Stromal cell of bone marrow (primary cell): ENCODE results near the gene EEF1E1.
"Not testable (repeated sequence)": the region's sequence is repeated elsewhere in the genome, so short reads cannot be mapped to it uniquely, and the experiment has no call there.

Experiments used
- DNase-seq: peaks from one replicate; pipeline ENCODE4 v3.0.0-alpha.2; 2012; ENCODE audit warnings: low read depth

The EEF1E1 gene

GRCh38 chr6:8063761-8064637 lies 38.3 kb downstream of the EEF1E1 start, which contains the start of gene BLOC1S5:
TSS of gene BLOC1S5 (minus strand) at chr6:8064389. CDS start at chr6:8064376, 13 bp downstream.
- peak; percentile 95 for DNase-seq

- no peak for DNase-seq
Observed at GRCh38 chr6:8061736-8062135, 40.6 kb downstream of the EEF1E1 start.

- DNase-seq = no peak
Observed at GRCh38 chr6:8060346-8060745, 42.0 kb downstream of the EEF1E1 start.

GRCh38 chr6:8059129-8059528 lies 43.2 kb downstream of the EEF1E1 start:
- DNase-seq = no peak

GRCh38 chr6:8057793-8058192 lies 44.6 kb downstream of the EEF1E1 start:
- DNase-seq = no peak

- DNase-seq = no peak
Observed at GRCh38 chr6:8057263-8057662, 45.1 kb downstream of the EEF1E1 start.

GRCh38 chr6:8054276-8054675 lies 48.1 kb downstream of the EEF1E1 start:
- DNase-seq = no peak

GRCh38 chr6:8047541-8048292 lies 54.6 kb downstream of the EEF1E1 start:
- peak; percentile 62 for DNase-seq

- not testable (repeated sequence) for DNase-seq
Observed at GRCh38 chr6:8045769-8046168, 56.6 kb downstream of the EEF1E1 start.

- DNase-seq = no peak
Observed at GRCh38 chr6:8043221-8043620, 59.1 kb downstream of the EEF1E1 start.

- no peak for DNase-seq
Observed at GRCh38 chr6:8041913-8042583, 60.3 kb downstream of the EEF1E1 start.

GRCh38 chr6:8034107-8034506 lies 68.2 kb downstream of the EEF1E1 start:
- DNase-seq = not testable (repeated sequence)

- no peak for DNase-seq
Observed at GRCh38 chr6:8030920-8031319, 71.4 kb downstream of the EEF1E1 start.
